Measurements from ENCODE around the gene YJU2.
"Not testable (repeated sequence)": the region's sequence is repeated elsewhere in the genome, so short reads cannot be mapped to it uniquely, and the experiment has no call there.

The YJU2 gene

DNA sequence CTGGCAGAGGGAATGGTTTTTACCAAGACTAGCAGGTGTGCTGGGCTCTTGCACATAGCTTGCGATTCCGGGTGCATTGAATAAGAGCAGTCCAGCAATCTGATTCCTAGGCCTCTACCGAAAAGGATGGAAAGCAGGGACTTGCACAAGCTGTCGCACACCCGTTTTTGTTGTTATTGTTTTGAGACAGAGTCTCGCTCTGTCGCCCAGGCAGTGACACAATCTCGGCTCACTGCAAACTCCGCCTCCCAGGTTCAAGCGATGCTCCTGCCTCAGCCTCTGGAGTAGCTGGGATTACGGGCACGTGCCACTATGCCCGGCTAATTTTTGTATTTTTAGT lies 12.0 kb upstream of the YJU2 start:
- no peak overlapping the region for H3K4me3 Mint-ChIP-seq
- H3K27ac Mint-ChIP-seq = no peak overlapping the region
- H3K27me3 Mint-ChIP-seq (ENCODE audit: low read depth) = no peaks in the 10 kb centered on the region
- peaks cover 1% of the 10 kb centered on the region for H3K36me3 Mint-ChIP-seq (ENCODE audit: low read depth)
- no peaks in the 10 kb centered on the region for H3K9me3 Mint-ChIP-seq
- H3K4me1 Mint-ChIP-seq (ENCODE audit: low read depth) = peaks cover 8% of the 10 kb centered on the region

DNA sequence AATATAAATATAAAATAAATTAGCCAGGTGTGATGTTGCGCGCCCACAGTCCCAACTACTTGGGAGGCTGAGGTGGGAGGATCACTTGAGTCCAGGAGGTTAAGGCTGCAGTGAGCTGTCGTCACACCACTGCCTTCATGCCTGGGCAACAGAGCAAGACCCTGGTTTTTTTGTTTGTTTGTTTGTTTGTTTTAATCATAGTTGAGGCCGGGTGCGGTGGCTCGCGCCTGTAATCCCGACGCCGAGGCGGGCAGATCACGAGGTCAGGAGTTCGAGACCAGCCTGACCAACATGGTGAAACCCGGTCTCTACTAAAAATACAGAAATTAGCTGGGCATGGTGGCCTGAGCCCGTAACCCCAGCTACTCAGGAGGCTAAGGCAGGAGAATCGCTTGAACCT lies 9.4 kb upstream of the YJU2 start:
- not testable (repeated sequence) for H3K27me3 Mint-ChIP-seq (ENCODE audit: low read depth); H3K36me3 Mint-ChIP-seq (ENCODE audit: low read depth); H3K4me3 Mint-ChIP-seq; H3K9me3 Mint-ChIP-seq; H3K4me1 Mint-ChIP-seq (ENCODE audit: low read depth); H3K27ac Mint-ChIP-seq

- peaks cover 3% of the 10 kb centered on the region for H3K4me1 Mint-ChIP-seq (ENCODE audit: low read depth)
- H3K36me3 Mint-ChIP-seq (ENCODE audit: low read depth) = peaks cover 4% of the 10 kb centered on the region
- H3K9me3 Mint-ChIP-seq = peaks cover 5% of the 10 kb centered on the region
- no peak overlapping the region for H3K27ac Mint-ChIP-seq
- H3K4me3 Mint-ChIP-seq = no peak overlapping the region
- H3K27me3 Mint-ChIP-seq (ENCODE audit: low read depth) = no peaks in the 10 kb centered on the region
Measured at GRCh38 chr19:4238831-4239230, 8.0 kb upstream of the YJU2 start.

DNA sequence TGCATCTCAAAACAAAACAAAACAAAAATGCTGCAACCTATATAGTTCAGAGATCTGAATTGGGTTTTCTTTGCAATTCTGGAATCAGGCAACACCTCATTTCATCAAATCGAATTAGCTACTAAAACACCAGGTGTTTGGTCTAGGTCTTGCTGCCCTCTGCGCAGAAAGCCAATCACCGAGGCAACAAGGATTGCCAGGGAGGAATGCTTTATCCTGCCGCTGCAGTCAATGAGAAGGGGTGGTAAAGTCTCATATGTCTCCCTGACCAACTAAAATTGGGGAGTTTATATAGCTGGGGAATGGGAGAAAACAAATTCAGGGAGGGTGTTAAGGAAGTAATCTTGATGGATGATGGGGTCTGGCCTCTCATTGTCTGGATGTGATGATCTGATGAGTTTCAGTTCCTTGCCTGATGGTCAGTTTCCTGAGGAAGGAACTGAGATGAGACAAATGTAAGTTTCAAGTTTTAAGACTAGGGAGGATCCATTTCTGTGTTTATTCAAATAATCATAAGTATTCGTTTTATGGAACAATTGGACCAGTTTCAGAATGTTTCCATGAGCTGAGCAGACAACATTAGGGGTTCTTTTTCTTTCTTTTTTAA lies 5.0 kb upstream of the YJU2 start:
- H3K36me3 Mint-ChIP-seq (ENCODE audit: low read depth) = peaks cover 2% of the 10 kb centered on the region
- H3K4me1 Mint-ChIP-seq (ENCODE audit: low read depth) = peaks cover 8% of the 10 kb centered on the region
- H3K4me3 Mint-ChIP-seq = no peak overlapping the region
- no peaks in the 10 kb centered on the region for H3K27me3 Mint-ChIP-seq (ENCODE audit: low read depth)
- H3K9me3 Mint-ChIP-seq = peaks cover 5% of the 10 kb centered on the region
- no peak overlapping the region for H3K27ac Mint-ChIP-seq

GRCh38 chr19:4245938-4246337 lies 942 bp upstream of the YJU2 start:
- Mint-ChIP-seq H3K4me1 (ENCODE audit: low read depth) (peaks cover 17% of the 10 kb centered on the region), H3K36me3 (ENCODE audit: low read depth) (peaks cover 23% of the 10 kb centered on the region)
- not testable (repeated sequence) for H3K27me3 Mint-ChIP-seq (ENCODE audit: low read depth); H3K9me3 Mint-ChIP-seq; H3K4me3 Mint-ChIP-seq; H3K27ac Mint-ChIP-seq

DNA sequence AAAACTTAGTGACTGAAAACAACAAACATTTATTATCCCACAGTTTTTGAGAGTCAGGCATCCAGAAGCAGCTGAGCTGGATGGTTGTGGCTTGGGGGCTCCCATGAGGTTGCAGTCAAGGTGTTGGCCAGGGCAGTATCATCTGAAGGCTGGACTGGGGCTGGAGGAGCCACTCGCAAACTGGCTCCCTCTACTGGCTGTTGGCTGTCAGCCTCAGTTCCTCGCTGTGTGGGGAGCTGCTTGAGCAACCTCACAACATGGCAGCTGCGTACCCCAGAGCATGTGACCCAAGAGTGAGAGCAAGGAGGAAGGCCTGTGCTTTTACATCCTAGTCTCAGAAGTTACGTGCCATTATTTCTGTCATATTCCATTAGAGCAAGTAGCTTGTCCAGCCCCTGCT lies 9.7 kb downstream of the YJU2 start:
- no peak overlapping the region for H3K27ac Mint-ChIP-seq
- no peaks in the 10 kb centered on the region for H3K27me3 Mint-ChIP-seq (ENCODE audit: low read depth)
- peaks cover 55% of the 10 kb centered on the region for H3K36me3 Mint-ChIP-seq (ENCODE audit: low read depth)
- H3K4me1 Mint-ChIP-seq (ENCODE audit: low read depth) = no peaks in the 10 kb centered on the region
- peaks cover 16% of the 10 kb centered on the region for H3K9me3 Mint-ChIP-seq
- H3K4me3 Mint-ChIP-seq = no peak overlapping the region

- Mint-ChIP-seq H3K4me1 (ENCODE audit: low read depth) (no peaks in the 10 kb centered on the region), H3K4me3 (no peak overlapping the region), H3K9me3 (peaks cover 16% of the 10 kb centered on the region), H3K36me3 (ENCODE audit: low read depth) (peaks cover 53% of the 10 kb centered on the region), H3K27me3 (ENCODE audit: low read depth) (no peaks in the 10 kb centered on the region), H3K27ac (no peak overlapping the region)
Measured at GRCh38 chr19:4257025-4257424, 10.1 kb downstream of the YJU2 start.

DNA sequence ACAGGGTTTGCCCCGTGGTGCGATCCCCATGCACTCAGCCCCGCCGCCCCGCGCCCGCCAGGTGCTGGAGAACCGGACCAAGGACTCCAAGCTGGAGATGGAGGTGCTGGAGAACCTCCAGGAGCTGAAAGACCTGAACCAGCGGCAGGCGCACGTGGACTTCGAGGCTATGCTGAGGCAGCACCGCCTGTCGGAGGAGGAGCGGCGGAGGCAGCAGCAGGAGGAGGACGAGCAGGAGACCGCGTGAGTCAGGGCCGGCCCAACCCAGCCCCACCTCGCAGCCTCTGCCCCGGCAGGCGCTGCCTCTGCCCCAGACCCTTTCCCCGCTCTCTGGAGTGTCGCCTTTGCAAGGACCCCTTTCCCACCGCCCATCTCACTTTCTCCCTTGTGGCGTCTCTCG lies 11.3 kb downstream of the YJU2 start:
- Mint-ChIP-seq H3K36me3 (ENCODE audit: low read depth) (peaks cover 45% of the 10 kb centered on the region), H3K27me3 (ENCODE audit: low read depth) (no peaks in the 10 kb centered on the region), H3K4me1 (ENCODE audit: low read depth) (no peaks in the 10 kb centered on the region), H3K4me3 (no peak overlapping the region), H3K27ac (no peak overlapping the region), H3K9me3 (peaks cover 16% of the 10 kb centered on the region)

- Mint-ChIP-seq H3K4me1 (ENCODE audit: low read depth) (peaks cover 8% of the 10 kb centered on the region), H3K4me3 (no peak overlapping the region), H3K27me3 (ENCODE audit: low read depth) (no peaks in the 10 kb centered on the region), H3K27ac (peak overlapping the region; percentile 73), H3K36me3 (ENCODE audit: low read depth) (peaks cover 38% of the 10 kb centered on the region), H3K9me3 (peaks cover 7% of the 10 kb centered on the region)
Measured at GRCh38 chr19:4260613-4261191, 13.8 kb downstream of the YJU2 start.

GRCh38 chr19:4264812-4265211 lies 17.9 kb downstream of the YJU2 start:
- Mint-ChIP-seq H3K27me3 (ENCODE audit: low read depth) (no peaks in the 10 kb centered on the region), H3K4me3 (peak overlapping the region; percentile 44)

DNA sequence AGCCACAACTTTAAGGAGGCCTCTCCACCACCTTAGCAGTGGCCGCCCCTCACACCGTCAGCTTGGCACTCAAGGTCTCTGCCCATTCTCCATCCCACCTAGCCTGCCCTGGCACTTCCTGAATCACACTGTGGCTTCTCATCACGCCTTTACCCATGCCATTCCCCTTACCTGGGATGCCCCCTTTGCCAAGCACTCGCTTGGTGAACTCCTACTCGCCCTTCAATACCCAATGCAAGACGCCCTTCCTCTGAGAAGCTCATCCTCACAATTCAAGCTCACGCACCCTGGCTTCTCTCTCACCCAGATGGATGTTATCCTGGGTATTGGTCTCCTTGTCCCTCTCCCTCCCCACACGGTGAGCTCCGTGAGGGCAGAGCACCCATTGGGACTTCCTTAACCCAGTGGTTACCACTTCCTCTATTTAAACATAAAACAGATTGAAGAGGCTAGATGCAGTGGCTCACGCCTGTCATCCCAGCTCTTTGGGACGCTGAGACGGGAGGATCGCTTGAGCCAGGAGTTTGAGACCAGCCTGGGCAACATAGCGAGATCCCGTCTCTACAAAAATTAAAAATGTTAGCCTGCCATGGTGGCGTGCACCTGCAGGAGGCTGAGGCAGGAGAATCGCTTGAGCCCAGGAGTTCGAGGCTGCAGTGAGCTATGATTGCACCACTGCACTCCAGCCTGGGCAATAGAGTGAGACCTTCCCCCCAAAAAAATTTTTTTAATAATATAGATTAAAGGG lies 19.5 kb downstream of the YJU2 start:
- H3K4me3 Mint-ChIP-seq = no peak overlapping the region
- H3K36me3 Mint-ChIP-seq (ENCODE audit: low read depth) = peaks cover 31% of the 10 kb centered on the region
- peak overlapping the region; percentile 15 for H3K27ac Mint-ChIP-seq

More at GRCh38 chr19:4264812-4265211, 17.9 kb downstream of the YJU2 start:
- Mint-ChIP-seq H3K27ac (peak overlapping the region; percentile 68), H3K4me1 (ENCODE audit: low read depth) (peaks cover 16% of the 10 kb centered on the region), H3K9me3 (no peaks in the 10 kb centered on the region), H3K36me3 (ENCODE audit: low read depth) (peaks cover 37% of the 10 kb centered on the region)

DNA sequence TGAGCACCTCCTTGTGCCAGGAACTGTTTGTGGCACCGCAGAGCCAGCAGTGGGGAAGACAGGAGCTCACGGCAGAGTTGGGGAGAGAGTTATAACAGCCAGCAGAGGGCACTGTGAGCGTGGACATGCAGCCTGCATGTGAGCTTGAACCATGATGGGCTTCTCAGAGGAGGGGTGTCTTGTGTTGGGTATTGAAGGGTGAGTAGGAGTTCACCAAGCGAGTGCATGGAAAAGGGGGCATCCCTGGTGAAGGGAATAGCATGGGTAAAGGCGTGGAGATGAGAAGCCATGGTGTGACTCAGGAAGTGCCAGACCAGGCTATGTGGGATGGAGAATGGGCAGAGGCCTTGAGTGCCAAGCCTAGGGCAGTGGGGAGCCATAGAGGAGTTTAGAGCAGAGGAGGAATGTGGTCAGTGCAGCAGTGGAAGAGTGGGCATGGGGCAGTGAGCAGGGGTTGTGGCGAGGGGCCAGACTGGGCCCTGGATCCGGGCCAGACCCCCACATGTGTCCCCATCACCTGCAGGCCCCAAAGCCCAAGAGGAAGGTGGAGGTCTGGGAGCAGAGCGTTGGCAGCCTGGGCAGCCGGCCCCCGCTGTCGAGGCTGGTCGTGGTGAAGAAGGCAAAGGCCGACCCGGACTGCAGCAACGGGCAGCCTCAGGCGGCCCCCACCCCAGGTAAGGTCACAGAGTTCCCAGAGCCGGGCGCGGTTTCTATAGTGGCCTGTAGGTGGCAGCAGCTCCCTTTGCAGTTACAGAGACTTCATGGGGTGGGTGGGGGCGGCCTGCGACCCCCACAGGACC lies 20.4 kb downstream of the YJU2 start:
- H3K27me3 Mint-ChIP-seq (ENCODE audit: low read depth) = no peaks in the 10 kb centered on the region
- H3K4me1 Mint-ChIP-seq (ENCODE audit: low read depth) = peaks cover 16% of the 10 kb centered on the region
- peaks cover 33% of the 10 kb centered on the region for H3K36me3 Mint-ChIP-seq (ENCODE audit: low read depth)
- no peak overlapping the region for H3K27ac Mint-ChIP-seq
- H3K4me3 Mint-ChIP-seq = no peak overlapping the region
- H3K9me3 Mint-ChIP-seq = no peaks in the 10 kb centered on the region

More for the DNA sequence above, 19.5 kb downstream of the YJU2 start:
- Mint-ChIP-seq H3K4me1 (ENCODE audit: low read depth) (peaks cover 16% of the 10 kb centered on the region), H3K27me3 (ENCODE audit: low read depth) (no peaks in the 10 kb centered on the region), H3K9me3 (no peaks in the 10 kb centered on the region)

DNA sequence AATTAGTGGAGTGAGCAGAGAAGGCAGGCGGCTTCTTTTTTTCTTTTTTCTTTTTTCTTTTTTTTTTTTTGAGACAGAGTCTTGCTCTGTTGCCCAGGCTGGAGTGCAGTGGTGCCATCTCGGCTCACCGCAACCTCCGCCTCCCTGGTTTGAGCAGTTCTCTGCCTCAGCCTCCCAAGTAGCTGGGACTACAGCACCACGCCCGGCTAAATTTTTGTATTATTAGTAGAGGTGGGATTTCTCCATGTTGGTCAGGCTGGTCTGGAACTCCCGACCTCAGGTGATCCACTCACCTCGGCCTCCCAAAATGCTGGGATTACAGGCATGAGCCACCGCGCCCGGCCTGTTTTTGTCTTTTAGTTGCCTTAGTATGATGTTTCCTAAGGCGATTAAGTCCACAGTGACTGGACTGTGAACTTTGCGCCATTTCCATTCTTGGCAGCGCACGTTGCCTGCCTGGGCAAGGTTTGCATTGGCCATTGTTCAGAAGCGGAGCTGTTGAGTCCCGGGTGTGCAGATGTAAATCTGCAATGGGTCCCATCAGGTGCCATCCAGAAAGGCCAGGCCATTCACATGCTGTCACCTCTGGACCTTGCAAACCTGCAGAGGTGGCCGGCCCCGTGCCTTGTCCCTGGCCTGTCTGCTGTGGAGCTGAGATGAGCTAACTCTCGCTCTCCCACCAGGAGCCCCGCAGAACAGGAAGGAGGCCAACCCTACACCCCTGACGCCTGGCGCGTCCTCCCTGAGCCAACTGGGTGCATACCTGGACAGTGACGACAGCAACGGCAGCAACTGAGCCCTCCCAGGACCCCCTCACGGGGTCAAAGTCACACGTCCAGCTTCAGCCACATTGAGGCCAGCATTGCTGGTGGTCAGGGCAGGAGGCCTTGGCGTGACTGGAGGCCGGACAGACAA lies 21.3 kb downstream of the YJU2 start:
- Mint-ChIP-seq H3K4me3 (no peak overlapping the region), H3K27ac (no peak overlapping the region), H3K4me1 (ENCODE audit: low read depth) (peaks cover 16% of the 10 kb centered on the region), H3K9me3 (no peaks in the 10 kb centered on the region), H3K36me3 (ENCODE audit: low read depth) (peaks cover 33% of the 10 kb centered on the region), H3K27me3 (ENCODE audit: low read depth) (no peaks in the 10 kb centered on the region)

Data from T-helper 1 cell treated with Interleukin-12 subunit alpha and Interleukin-12 subunit beta and Interleukin-4 antibody, amounts not matched to agents 30 μg/mL and 1 μg/mL, for 36 hours (primary cell).